GM10266 (cell line): Measurements from ENCODE around the gene GPR26.

Experiments
- DNase-seq: peaks from one replicate; pipeline ENCODE4 v3.0.0; 2012; ENCODE audit errors: extremely low spot score
- CTCF ChIP-seq: IDR thresholded peaks from 2 replicates; pipeline ENCODE4 v1.5.1; 2012; ENCODE audit warnings: mild to moderate bottlenecking, low read depth; ENCODE audit not compliant: control insufficient read depth, insufficient read depth; ENCODE audit errors: missing control alignments

GPR26 gene

GRCh38 chr10:123681285-123681684, 15.1 kb downstream of the GPR26 start:
- no peak for TF ChIP-seq CTCF
- DNase-seq, result no peak

GRCh38 chr10:123682477-123682876, 16.3 kb downstream of the GPR26 start:
- no peak for DNase-seq

GRCh38 chr10:123683459-123683858, 17.3 kb downstream of the GPR26 start:
- TF ChIP-seq CTCF, result no peak

More at GRCh38 chr10:123682477-123682876, 16.3 kb downstream of the GPR26 start:
- no peak for TF ChIP-seq CTCF

GRCh38 chr10:123683865-123684264, 17.7 kb downstream of the GPR26 start:
- DNase-seq, result no peak
- no peak for TF ChIP-seq CTCF

More at GRCh38 chr10:123683459-123683858, 17.3 kb downstream of the GPR26 start:
- DNase-seq, result no peak

- TF ChIP-seq CTCF, result no peak
- no peak for DNase-seq
Observed at GRCh38 chr10:123685260-123685659, 19.1 kb downstream of the GPR26 start.

- DNase-seq, result no peak
- TF ChIP-seq CTCF, result no peak
Observed at GRCh38 chr10:123687758-123688157, 21.6 kb downstream of the GPR26 start.

- no peak for DNase-seq
- no peak for TF ChIP-seq CTCF
Observed at GRCh38 chr10:123689880-123690279, 23.7 kb downstream of the GPR26 start.
